ENCODE data around the gene ADCK2.

GRCh38 chr7:140656548-140657515 lies 15.9 kb upstream of the ADCK2 start:
- TF ChIP-seq CTCF (IDR thresholded peaks at IDR 0.05) (no peak), ZFX (IDR thresholded peaks at IDR 0.05; ENCODE audit: borderline replicate concordance) (no peak)

Data from 22Rv1 (cell line).